ENCODE measurements around the gene MYO10.

GRCh38 chr5:16921211-16921610 is 14.9 kb downstream of the MYO10 start:
- TF ChIP-seq CTCF (IDR thresholded peaks at IDR 0.05) (no peak), POLR2A (IDR thresholded peaks at IDR 0.05) (no peak)

All from Peyer's patch (tissue), 4 donors.